Smooth muscle cell (in vitro differentiated cells): ENCODE measurements around the gene C6orf52. TPM values are rescaled to one million over a fixed set of nuclear protein-coding genes. Genes with fewer than 3 reads are reported as not detected.

Experiments used
- DNase-seq: peaks from one replicate; lab custom pipeline; 2025; ENCODE audit not compliant: unreplicated experiment; lab: John Stamatoyannopoulos, UW
- H2AFZ ChIP-seq: fragments of 200-600 bp; sonication (generic); 2 replicates; pipeline ENCODE4 v1.6.0; 2016; ENCODE audit warnings: antibody characterized with exemption, low read depth, mild to moderate bottlenecking
- H3F3A ChIP-seq: fragments of 200-600 bp; sonication (generic); 2 replicates; pipeline ENCODE4 v1.6.0; 2017; ENCODE audit warnings: antibody characterized with exemption, low read depth
- H3K27ac ChIP-seq: fragments of 200-600 bp; sonication (generic); 2 replicates; pipeline ENCODE4 v1.5.1; 2016; ENCODE audit warnings: low read depth, mild to moderate bottlenecking
- H3K27me3 ChIP-seq: fragments of 200-600 bp; sonication (generic); 2 replicates; pipeline ENCODE4 v1.6.1; 2016; ENCODE audit warnings: low read depth, mild to moderate bottlenecking
- H3K36me3 ChIP-seq: fragments of 200-600 bp; sonication (generic); 2 replicates; pipeline ENCODE4 v1.5.1; 2016; ENCODE audit warnings: low read depth
- H3K4me1 ChIP-seq: fragments of 200-600 bp; sonication (generic); 2 replicates; pipeline ENCODE4 v1.5.1; 2016; ENCODE audit warnings: low read depth
- H3K4me2 ChIP-seq: fragments of 200-600 bp; sonication (generic); 2 replicates; pipeline ENCODE4 v1.6.0; 2016; ENCODE audit warnings: mild to moderate bottlenecking
- H3K4me3 ChIP-seq: fragments of 200-600 bp; sonication (generic); 2 replicates; pipeline ENCODE4 v1.5.1; 2016; ENCODE audit warnings: mild to moderate bottlenecking
- H3K79me2 ChIP-seq: fragments of 200-600 bp; sonication (generic); 2 replicates; pipeline ENCODE4 v1.6.0; 2016; ENCODE audit warnings: low read depth, mild to moderate bottlenecking
- H3K9ac ChIP-seq: fragments of 200-600 bp; sonication (generic); 2 replicates; pipeline ENCODE4 v1.6.0; 2016; ENCODE audit warnings: low read depth
- H3K9me3 ChIP-seq: fragments of 200-600 bp; sonication (generic); replicated peaks from 2 replicates; pipeline ENCODE4 v1.5.1; 2016; ENCODE audit warnings: low read depth
- H4K20me1 ChIP-seq: fragments of 200-600 bp; sonication (generic); 2 replicates; pipeline ENCODE4 v1.6.0; 2016; ENCODE audit warnings: low read depth
- WGBS: methylation state at CpG from one replicate; pipeline ENCODE4 v1.1.7; 2016; ENCODE audit warnings: low lambda C conversion rate; 5-methylcytosine and 5-hydroxymethylcytosine counted together
- polyA plus RNA-seq: library from polyadenylated mRNA; unstranded; fragments of >200 nt; fragmentation: Nextera tagmentation; extraction: Ambion mirVana; gene quantifications from 2 replicates; pipeline ENCODE4 v1.2.1, GENCODE V29; 2016
- total RNA-seq: library from RNA; depleted of rRNA; stranded (reverse); fragments of >200 nt; gene quantifications from 2 replicates; pipeline ENCODE4 v1.2.3, GENCODE V29; 2014
- TF ChIP-seq, protein P1 (sequence below): fragments of 200-600 bp; sonication (generic); IDR thresholded peaks from 2 replicates; pipeline ENCODE4 v1.5.1; 2017; ENCODE audit warnings: borderline replicate concordance, mild to moderate bottlenecking, antibody characterized with exemption; ENCODE audit not compliant: insufficient read depth, poor library complexity, severe bottlenecking

Gene C6orf52
- total and polyA plus RNA-seq, 2 experiments from 2014 or later, result 2.4 to 9.5 TPM

DNA sequence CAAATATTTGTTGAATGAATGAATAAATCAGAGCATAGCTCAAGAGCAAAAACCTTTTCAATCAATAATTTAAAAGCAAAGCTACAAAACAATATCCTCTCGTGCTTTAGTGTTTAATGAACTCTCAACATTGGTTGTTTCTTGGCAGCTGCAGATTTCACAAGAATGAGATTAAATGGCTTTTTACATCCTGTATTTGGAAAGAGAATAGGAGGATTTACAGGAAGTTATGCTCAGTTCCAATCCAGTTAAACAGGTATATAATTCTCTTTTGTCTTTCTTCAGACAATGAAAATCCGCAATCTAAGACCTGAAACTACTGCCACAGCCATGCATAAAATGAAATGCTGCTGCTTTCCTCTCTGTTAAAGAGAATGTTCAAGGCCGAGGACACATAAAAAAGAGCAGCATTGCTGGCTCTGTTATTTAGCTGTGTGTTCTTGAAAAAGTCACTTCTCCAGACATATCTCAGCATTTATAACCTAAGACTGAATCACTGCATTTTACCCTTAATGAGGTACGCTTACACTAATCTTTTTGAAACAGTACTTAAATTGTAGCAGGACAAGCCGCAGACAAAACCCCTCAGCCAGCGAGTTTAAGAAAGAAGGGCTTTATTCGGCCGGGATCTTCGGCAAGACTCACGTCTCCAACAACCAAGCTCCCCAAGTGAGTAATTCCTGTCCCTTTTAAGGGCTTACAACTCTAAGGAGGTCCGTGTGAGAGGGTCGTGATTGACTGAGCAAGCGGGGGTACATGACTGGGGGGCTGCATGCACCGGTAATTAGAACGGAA, 3.6 kb downstream of the C6orf52 start:
- TF ChIP-seq, protein P1, sequence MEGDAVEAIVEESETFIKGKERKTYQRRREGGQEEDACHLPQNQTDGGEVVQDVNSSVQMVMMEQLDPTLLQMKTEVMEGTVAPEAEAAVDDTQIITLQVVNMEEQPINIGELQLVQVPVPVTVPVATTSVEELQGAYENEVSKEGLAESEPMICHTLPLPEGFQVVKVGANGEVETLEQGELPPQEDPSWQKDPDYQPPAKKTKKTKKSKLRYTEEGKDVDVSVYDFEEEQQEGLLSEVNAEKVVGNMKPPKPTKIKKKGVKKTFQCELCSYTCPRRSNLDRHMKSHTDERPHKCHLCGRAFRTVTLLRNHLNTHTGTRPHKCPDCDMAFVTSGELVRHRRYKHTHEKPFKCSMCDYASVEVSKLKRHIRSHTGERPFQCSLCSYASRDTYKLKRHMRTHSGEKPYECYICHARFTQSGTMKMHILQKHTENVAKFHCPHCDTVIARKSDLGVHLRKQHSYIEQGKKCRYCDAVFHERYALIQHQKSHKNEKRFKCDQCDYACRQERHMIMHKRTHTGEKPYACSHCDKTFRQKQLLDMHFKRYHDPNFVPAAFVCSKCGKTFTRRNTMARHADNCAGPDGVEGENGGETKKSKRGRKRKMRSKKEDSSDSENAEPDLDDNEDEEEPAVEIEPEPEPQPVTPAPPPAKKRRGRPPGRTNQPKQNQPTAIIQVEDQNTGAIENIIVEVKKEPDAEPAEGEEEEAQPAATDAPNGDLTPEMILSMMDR, result no peak
- Histone ChIP-seq H3K4me2 (peak overlapping the region; percentile 80), H3F3A (peaks cover 12% of the 10 kb centered on the region), H4K20me1 (no peaks in the 10 kb centered on the region), H2AFZ (peak overlapping the region; percentile 64), H3K36me3 (no peaks in the 10 kb centered on the region), H3K9me3 (no peaks in the 10 kb centered on the region), H3K79me2 (peaks cover 18% of the 10 kb centered on the region), H3K4me1 (peaks cover 38% of the 10 kb centered on the region), H3K4me3 (peak overlapping the region; percentile 34), H3K9ac (peak overlapping the region; percentile 57), H3K27me3 (no peaks in the 10 kb centered on the region), H3K27ac (peak overlapping the region; percentile 98)
- WGBS, result 30% methylated on average over 15 of the region's 15 CpGs
- DNase-seq, result no peak

GRCh38 chr6:10687582-10687981, 6.8 kb downstream of the C6orf52 start:
- peaks cover 10% of the 10 kb centered on the region for H3F3A ChIP-seq
- H2AFZ ChIP-seq, result no peak overlapping the region
- no peaks in the 10 kb centered on the region for H4K20me1 ChIP-seq
- H3K79me2 ChIP-seq, result no peaks in the 10 kb centered on the region
- H3K4me1 ChIP-seq, result peaks cover 22% of the 10 kb centered on the region
- H3K27ac ChIP-seq, result no peak overlapping the region
- WGBS, result 60% methylated on average over 6 of the region's 6 CpGs
- no peak for DNase-seq
- no peak overlapping the region for H3K4me3 ChIP-seq
- no peak overlapping the region for H3K9ac ChIP-seq
- TF ChIP-seq, protein P1, result no peak
- H3K4me2 ChIP-seq, result no peak overlapping the region
- H3K27me3 ChIP-seq, result no peaks in the 10 kb centered on the region
- no peaks in the 10 kb centered on the region for H3K36me3 ChIP-seq
- no peaks in the 10 kb centered on the region for H3K9me3 ChIP-seq

- Histone ChIP-seq H3K27ac (no peak overlapping the region), H3K4me1 (peaks cover 18% of the 10 kb centered on the region), H3K9me3 (no peaks in the 10 kb centered on the region), H3K27me3 (no peaks in the 10 kb centered on the region), H3K9ac (no peak overlapping the region), H3F3A (peaks cover 6% of the 10 kb centered on the region), H3K4me2 (no peak overlapping the region), H2AFZ (no peak overlapping the region), H3K36me3 (no peaks in the 10 kb centered on the region), H3K4me3 (no peak overlapping the region), H3K79me2 (no peaks in the 10 kb centered on the region), H4K20me1 (no peaks in the 10 kb centered on the region)
- no peak for DNase-seq
- WGBS, result 84% methylated on average over 8 of the region's 8 CpGs
- TF ChIP-seq, protein P1, result no peak
Observed at GRCh38 chr6:10686901-10687300, 7.5 kb downstream of the C6orf52 start.
